HL-60 (cell line): ENCODE measurements around the gene STK24.

Source experiments
- DNase-seq, 2 experiments: peaks; one replicate each; pipeline ENCODE4 v3.0.0-alpha.2; 2010 to 2020; ENCODE audit warnings: low read depth in 1 of 2, low spot score in 1 of 2
- H3K27ac ChIP-seq: fragments of 250-450 bp; sonication (Bioruptor Pico); replicated peaks from 2 replicates; pipeline ENCODE4 v1.5.1; 2020; ENCODE audit warnings: mild to moderate bottlenecking, moderate library complexity
- H3K27me3 ChIP-seq: fragments of 250-450 bp; sonication (Bioruptor Pico); 2 replicates; pipeline ENCODE4 v1.5.1; 2021; ENCODE audit warnings: mild to moderate bottlenecking, moderate library complexity; ENCODE audit not compliant: insufficient read depth, poor library complexity, severe bottlenecking
- H3K4me3 ChIP-seq: replicated peaks from 2 replicates; pipeline ENCODE4 v1.5.1; 2011; ENCODE audit warnings: mild to moderate bottlenecking, control low read depth, low read length; ENCODE audit not compliant: insufficient read depth
- CTCF ChIP-seq: IDR thresholded peaks from one replicate; pipeline ENCODE4 v1.5.1; 2011; ENCODE audit warnings: low read length, control low read depth, inconsistent platforms; ENCODE audit not compliant: insufficient read depth
- GABPA ChIP-seq: IDR thresholded peaks from 2 replicates; pipeline ENCODE4 v1.6.1; 2012; ENCODE audit warnings: low read depth
- POLR2AphosphoS5 ChIP-seq: IDR thresholded peaks from 2 replicates; pipeline ENCODE4 v1.6.1; 2012; ENCODE audit warnings: low read depth
- REST ChIP-seq: IDR thresholded peaks from 2 replicates; pipeline ENCODE4 v1.6.1; 2012; ENCODE audit warnings: low read depth; ENCODE audit not compliant: insufficient replicate concordance
- SPI1 ChIP-seq: IDR thresholded peaks from 2 replicates; pipeline ENCODE4 v1.6.1; 2012; ENCODE audit warnings: low read depth, mild to moderate bottlenecking, borderline replicate concordance

The STK24 gene

GRCh38 chr13:98450539-98451111 lies 126.3 kb downstream of the STK24 start:
- no peaks in the 10 kb centered on the region for H3K27me3 ChIP-seq
- no peak overlapping the region for H3K27ac ChIP-seq
- no peak for DNase-seq
- H3K4me3 ChIP-seq, result no peak overlapping the region
- TF ChIP-seq SPI1, result no peak
- TF ChIP-seq POLR2AphosphoS5, result no peak
- TF ChIP-seq GABPA, result no peak
- TF ChIP-seq REST, result no peak
- no peak for TF ChIP-seq CTCF

- DNase-seq, result no peak
- TF ChIP-seq GABPA (no peak), POLR2AphosphoS5 (no peak), REST (no peak), CTCF (no peak), SPI1 (no peak)
- H3K27ac ChIP-seq, result no peak overlapping the region
- no peaks in the 10 kb centered on the region for H3K27me3 ChIP-seq
- no peak overlapping the region for H3K4me3 ChIP-seq
Measured at GRCh38 chr13:98450026-98450425, 126.9 kb downstream of the STK24 start.

DNA sequence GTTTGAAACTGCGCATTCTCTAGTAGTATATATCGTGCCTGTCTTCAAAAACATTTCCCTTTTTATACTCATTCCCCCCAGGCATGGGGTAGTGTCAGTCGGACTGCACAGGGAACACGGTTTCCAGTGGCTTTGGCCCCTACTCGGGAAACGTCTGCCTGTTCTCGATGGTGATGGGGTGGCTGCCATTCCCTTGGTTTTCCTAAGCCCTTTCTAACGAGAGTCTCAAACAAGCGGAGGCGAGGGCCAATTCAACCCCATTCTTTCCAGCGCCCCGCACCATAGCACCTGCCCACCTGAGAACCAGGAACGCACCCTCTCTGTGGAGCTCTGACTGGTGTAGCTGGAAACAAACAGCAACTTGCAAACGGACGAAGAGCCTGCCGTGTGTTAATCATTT lies 127.6 kb downstream of the STK24 start:
- DNase-seq, result no peak
- Histone ChIP-seq H3K4me3 (no peak overlapping the region), H3K27me3 (no peaks in the 10 kb centered on the region), H3K27ac (no peak overlapping the region)
- TF ChIP-seq CTCF (no peak), REST (no peak), GABPA (no peak), SPI1 (no peak), POLR2AphosphoS5 (no peak)
